ENCODE measurements around the gene ALPG. TPM values are rescaled to one million over a fixed set of nuclear protein-coding genes. Genes with fewer than 3 reads are reported as not detected.

Gene ALPG
- total and polyA plus RNA-seq, 2 donors (not counting 3 experiments of a cell fraction or from before 2014, with no cell fraction given): not detected

- CTCF ChIA-PET: interaction anchor here (1.0 kb wide), 1 partner anchor 65 kb away, joined by 3 read pairs; no protein-coding TSS in a partner anchor
These were observed 50.7 kb downstream of the ALPG start for GRCh38 chr2:232457121-232458011.

More at GRCh38 chr2:232457121-232458011, 50.7 kb downstream of the ALPG start:
- peaks cover 4 to 8% of the 10 kb centered on the region in 2 experiments for H3K27me3 ChIP-seq (ENCODE audit: control insufficient read depth in 2 of 2, insufficient read depth in 2 of 2, low read length in 2 of 2)
- POLR2A ChIA-PET: no interaction called here
- TF ChIP-seq JUN (IDR thresholded peaks at IDR 0.05; ENCODE audit: borderline replicate concordance, insufficient read depth, insufficient read length, low read depth) (no peak), GATA2 (IDR thresholded peaks at IDR 0.05; ENCODE audit: insufficient read depth, insufficient read length, low read depth, low read length) (no peak), EZH2 (IDR thresholded peaks at IDR 0.05; ENCODE audit: borderline replicate concordance, low read depth, low read length, severe bottlenecking) (no peak), MYC (IDR thresholded peaks at IDR 0.05; ENCODE audit: low read depth, low read length) (no peak), FOS (IDR thresholded peaks at IDR 0.05; ENCODE audit: borderline replicate concordance, insufficient read depth, low read length) (no peak), POLR2A (IDR thresholded peaks at IDR 0.05; ENCODE audit: low read depth, low read length) (no peak), POLR2AphosphoS5 (IDR thresholded peaks at IDR 0.05; ENCODE audit: insufficient read depth, low read depth, low read length) (no peak)
- TF ChIP-seq, protein P1, sequence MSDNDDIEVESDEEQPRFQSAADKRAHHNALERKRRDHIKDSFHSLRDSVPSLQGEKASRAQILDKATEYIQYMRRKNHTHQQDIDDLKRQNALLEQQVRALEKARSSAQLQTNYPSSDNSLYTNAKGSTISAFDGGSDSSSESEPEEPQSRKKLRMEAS (IDR thresholded peaks at IDR 0.05; ENCODE audit: insufficient read depth, insufficient read length): no peak
- TF ChIP-seq, protein P2, sequence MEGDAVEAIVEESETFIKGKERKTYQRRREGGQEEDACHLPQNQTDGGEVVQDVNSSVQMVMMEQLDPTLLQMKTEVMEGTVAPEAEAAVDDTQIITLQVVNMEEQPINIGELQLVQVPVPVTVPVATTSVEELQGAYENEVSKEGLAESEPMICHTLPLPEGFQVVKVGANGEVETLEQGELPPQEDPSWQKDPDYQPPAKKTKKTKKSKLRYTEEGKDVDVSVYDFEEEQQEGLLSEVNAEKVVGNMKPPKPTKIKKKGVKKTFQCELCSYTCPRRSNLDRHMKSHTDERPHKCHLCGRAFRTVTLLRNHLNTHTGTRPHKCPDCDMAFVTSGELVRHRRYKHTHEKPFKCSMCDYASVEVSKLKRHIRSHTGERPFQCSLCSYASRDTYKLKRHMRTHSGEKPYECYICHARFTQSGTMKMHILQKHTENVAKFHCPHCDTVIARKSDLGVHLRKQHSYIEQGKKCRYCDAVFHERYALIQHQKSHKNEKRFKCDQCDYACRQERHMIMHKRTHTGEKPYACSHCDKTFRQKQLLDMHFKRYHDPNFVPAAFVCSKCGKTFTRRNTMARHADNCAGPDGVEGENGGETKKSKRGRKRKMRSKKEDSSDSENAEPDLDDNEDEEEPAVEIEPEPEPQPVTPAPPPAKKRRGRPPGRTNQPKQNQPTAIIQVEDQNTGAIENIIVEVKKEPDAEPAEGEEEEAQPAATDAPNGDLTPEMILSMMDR (IDR thresholded peaks at IDR 0.05; ENCODE audit: extremely low read depth in 1 of 2, insufficient read depth in 1 of 2, low read depth in 1 of 2, low read length in 2 of 2): no peak
- H3K36me3 ChIP-seq (ENCODE audit: control insufficient read depth in 2 of 2, extremely low read depth in 1 of 2, insufficient read depth in 2 of 2, low read length in 2 of 2): no peaks in the 10 kb centered on the region
- dilution Hi-C loops (cut with MboI; ENCODE audit: extremely low pct_ligation_motif_present, low sequenced_read_pairs) (no loop called here), intact Hi-C loops (cut with micrococcal nuclease) (no loop called here)
- no peaks in the 10 kb centered on the region for H3K4me1 ChIP-seq (ENCODE audit: control insufficient read depth, extremely low read depth, insufficient read depth, low read length)
- no peak overlapping the region for H3K4me2 ChIP-seq (ENCODE audit: insufficient read depth, low read length)
- H2AFZ ChIP-seq (ENCODE audit: low read depth, low read length): no peak overlapping the region
- FAIRE-seq (no peak), DNase-seq (ENCODE audit: low read depth, low spot score) (no peak)
- BruUV-seq (replicated peaks): no TSS peak
- no peak overlapping the region for H3K4me3 ChIP-seq (replicated peaks in 1 of 3; ENCODE audit: insufficient read depth in 1 of 3, low read depth in 1 of 3, low read length in 3 of 3)
- no peak overlapping the region for H3K27ac ChIP-seq (ENCODE audit: insufficient read depth, low read depth, low read length)
- H3K79me2 ChIP-seq (ENCODE audit: control insufficient read depth, insufficient read depth, low read length): no peaks in the 10 kb centered on the region
- no peaks in the 10 kb centered on the region for H3K9me1 ChIP-seq (replicated peaks; ENCODE audit: control insufficient read depth, extremely low read depth, insufficient read depth, low read length)
- no peak overlapping the region for H3K9ac ChIP-seq (replicated peaks; ENCODE audit: extremely low read depth, insufficient read depth, low read length)
- H4K20me1 ChIP-seq (replicated peaks; ENCODE audit: control insufficient read depth, extremely low read depth, insufficient read depth, low read length): no peaks in the 10 kb centered on the region
- no peaks in the 10 kb centered on the region for H3K9me3 ChIP-seq (replicated peaks; ENCODE audit: control insufficient read depth, insufficient read depth, low read length)

Data from endothelial cell of umbilical vein (primary cell).